M059J (cell line): Measurements from ENCODE around the gene CLSTN2. TPM values are rescaled to one million over a fixed set of nuclear protein-coding genes. Genes with fewer than 3 reads are reported as not detected.
"Not testable (repeated sequence)": the region's sequence is repeated elsewhere in the genome, so short reads cannot be mapped to it uniquely, and the experiment has no call there.

Source experiments
- DNase-seq: peaks from one replicate; pipeline ENCODE4 v3.0.0-alpha.2; 2012; ENCODE audit warnings: low read depth
- total RNA-seq: library from RNA; depleted of rRNA; stranded (reverse); fragments of >200 nt; shearing (Covaris generic); gene quantifications from 2 replicates; pipeline ENCODE4 v1.2.3, GENCODE V29; 2014

The CLSTN2 gene
- total RNA-seq, 1 experiment from 2014 or later = 7.6 TPM

DNA sequence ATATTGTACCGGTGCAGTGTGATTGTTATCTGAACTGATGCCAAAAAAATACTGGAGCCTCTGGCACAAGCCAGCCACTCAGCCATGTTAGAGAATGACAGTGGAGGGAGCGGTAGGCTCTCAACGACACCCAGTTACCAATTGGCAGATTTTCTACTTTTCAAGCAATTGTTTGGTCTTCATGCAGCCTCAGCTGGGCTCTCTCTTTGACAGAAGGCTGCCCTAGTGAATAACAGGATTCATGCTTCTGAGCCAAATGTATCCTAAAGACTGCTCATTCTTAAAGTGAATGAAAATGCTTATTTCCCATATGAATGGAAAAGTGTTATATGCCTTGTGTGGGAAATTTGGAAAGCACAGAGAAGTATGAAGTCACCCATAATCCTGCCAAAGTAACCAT, 481.7 kb downstream of the CLSTN2 start:
- no peak for DNase-seq

GRCh38 chr3:140420621-140421357, 485.8 kb downstream of the CLSTN2 start:
- DNase-seq = peak; percentile 46

- peak; percentile 25 for DNase-seq
Measured at GRCh38 chr3:140421884-140422283, 486.9 kb downstream of the CLSTN2 start.

DNA sequence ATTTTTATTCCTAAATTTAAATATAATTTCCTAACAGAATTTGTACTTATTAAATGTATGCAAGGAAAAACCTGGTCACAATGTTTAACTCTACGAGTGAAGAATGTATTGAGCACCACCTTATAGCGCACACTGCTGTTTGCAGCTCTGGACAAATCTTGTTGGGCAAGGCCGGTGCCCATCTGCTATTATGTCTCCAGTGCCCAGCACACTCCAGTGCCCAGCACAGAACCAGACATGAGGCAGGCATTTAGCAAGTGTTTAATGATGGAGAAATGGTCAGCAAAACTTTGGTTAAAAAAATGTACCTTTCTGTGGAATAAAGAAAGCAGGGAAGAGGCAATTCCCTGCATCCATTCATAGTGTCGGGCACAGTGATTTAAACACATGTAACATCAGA, 488.2 kb downstream of the CLSTN2 start:
- DNase-seq = no peak

DNA sequence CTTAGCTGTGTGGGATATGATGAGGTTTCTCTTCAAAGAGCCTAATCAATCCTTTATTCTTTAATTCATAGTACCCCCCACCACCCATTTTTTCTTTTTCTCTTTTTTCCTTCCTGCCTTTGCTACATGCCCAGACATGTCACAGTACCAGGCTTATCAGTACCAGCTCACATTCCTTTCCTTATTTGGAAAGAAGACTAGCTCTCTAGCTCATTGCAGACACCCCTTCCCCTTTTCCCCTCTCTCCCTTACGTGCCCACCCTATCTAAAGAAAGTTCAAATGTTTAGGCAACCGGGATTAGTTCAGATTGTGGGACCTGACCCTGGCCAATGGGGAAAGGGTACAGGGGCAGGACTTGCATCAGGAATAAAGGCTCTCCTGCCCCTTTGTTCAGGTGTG, 488.6 kb downstream of the CLSTN2 start:
- not testable (repeated sequence) for DNase-seq

DNA sequence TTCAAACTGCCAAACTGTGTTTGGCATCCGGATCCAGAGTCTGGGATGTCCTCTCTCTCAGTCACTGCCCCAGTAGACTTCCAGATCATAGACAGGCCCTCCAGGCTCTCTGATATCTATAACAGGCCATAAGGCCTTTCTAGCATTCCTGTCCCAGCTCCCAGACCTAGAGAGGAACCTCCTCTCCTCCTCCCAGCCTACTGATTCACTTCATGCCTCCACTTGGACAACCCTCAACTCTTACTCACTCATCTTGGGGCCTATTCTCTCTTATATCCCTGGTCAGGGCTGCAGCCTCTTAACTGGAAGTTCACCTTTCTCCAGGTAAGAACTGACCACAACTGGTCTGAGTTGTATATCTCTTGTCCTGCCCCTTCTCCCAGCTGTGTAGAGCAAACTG, 489.2 kb downstream of the CLSTN2 start:
- DNase-seq = no peak

DNA sequence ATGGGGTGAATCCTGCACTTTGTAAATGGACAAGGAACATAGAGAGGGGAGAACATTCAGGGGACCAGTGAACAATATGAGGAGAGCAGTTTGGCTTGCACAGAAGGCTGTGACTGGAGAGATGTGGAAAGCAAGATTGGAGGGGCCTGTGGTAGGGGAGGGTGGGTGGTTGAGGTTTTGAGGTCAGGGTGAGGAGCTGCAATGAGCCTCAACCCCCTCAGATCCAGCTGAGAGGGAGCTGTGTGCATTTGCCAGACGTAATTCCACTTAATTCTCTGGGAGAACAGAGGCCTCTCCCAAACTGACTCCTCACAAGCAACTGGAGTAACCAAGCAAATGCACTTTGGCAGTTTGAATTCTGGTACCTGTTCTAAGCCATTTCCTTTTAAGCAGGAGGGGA, 489.7 kb downstream of the CLSTN2 start:
- no peak for DNase-seq

DNA sequence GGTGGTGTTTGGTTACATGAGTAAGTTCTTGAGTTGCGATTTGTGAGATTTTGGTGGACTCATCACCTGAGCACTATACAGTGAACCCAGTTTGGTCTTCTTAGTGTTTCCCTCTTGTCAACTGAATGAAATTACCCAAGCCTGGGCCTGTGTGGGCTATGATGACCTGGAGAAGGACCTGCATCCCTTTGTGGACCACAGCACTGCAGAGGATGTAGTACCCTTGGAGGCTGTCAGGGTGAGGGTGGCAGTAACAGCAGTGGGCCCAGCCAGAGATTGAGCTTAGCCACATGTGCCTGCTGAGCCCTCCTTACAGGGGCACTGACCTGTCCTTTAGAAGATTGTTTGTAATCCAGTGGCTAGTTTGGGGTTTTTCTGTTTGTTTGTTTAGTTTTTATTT, 492.8 kb downstream of the CLSTN2 start:
- DNase-seq = no peak

DNA sequence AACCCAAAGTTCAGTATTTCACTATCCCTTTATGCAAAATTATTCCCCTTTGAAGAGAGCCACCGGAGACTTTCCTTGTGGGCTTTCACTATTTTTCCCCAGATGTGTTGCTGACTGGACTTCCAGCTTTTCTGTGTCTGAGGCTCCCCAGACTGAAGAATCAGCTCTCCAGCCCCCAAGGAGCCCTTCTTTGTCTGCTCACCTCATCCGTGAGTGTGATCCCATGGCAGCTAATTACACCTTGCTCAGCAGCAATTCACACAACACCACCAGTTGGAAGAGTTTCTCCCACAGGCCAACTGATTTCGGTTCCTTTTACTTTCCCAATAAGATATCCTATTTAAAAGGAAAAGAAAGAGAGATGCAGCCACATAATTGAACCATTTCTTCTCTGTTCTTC, 493.4 kb downstream of the CLSTN2 start:
- DNase-seq = no peak

- no peak for DNase-seq
Measured at GRCh38 chr3:140429791-140430190, 494.8 kb downstream of the CLSTN2 start.

GRCh38 chr3:140430494-140430893, 495.5 kb downstream of the CLSTN2 start:
- DNase-seq = no peak

DNA sequence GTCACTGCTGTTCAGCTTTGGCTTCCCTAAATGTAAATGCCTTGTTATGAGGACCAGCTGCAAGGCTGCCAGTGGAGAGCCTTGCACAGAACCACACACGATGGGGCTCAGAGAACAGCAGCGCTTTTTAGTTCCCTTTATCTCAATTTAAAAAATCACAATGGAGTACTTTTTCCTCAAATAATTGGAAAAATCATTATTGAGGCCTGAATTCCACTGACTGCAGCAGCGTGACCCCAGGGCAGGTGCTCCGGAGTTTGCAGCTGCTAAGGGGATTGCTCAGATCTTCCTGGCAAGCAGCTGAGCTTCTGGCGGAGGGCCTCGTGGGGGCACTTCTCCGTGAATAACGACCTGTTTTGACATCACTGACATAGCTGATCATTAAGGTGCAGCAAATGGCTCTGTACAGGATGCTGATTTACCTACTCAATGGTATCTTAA, 497.3 kb downstream of the CLSTN2 start:
- DNase-seq = no peak

- no peak for DNase-seq
Measured at GRCh38 chr3:140433431-140433830, 498.4 kb downstream of the CLSTN2 start.

DNA sequence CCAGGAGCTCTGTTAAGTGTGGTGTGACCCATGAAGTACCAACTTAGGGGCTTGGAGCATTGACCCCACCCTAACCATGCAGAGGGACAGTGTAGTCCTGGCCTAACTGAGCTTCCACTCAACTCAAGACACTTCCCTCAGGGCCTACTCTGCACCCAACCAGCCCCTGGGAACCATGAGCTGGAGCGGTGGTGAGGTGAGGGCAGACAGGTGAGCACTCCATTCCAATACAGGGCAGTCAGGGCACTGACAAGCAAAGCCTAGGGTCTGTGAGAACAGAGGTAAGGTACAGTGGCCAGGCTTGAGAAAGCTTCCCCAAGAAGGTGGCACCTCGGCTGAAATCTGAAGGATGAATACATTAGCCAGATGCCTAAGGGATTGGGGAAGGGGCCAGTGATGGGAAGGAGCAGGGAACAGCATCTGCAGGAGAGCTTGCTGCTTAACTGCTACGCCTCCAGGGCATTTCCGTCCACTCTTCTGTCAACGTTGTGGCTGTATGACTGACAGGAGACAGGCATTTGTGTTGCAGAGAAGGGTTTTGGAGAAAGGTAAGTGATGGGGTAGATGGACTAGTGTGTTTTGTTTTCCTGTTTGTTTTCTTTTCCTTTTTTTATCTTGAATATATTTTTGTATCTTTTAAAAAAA, 499.4 kb downstream of the CLSTN2 start:
- DNase-seq = no peak

DNA sequence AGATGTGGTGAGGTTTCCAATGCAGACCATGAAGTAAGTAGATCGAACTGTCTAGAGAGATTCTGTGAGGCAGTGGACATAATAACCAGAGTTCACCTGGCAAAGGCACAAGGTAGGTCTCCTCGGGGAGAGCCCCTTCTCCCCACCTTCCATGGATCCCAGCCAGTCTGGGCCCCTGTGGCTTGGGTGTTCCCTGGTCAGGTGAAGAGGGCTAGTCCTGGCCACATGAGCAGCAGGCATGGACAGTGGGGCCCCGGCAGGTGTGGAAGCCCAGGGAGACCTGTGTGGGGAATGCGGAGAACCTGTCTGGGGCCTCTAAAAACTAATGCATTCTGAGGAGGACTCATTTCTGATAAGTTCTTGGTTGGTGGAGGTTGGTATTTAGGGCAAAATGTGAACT, 501.4 kb downstream of the CLSTN2 start:
- DNase-seq = no peak

DNA sequence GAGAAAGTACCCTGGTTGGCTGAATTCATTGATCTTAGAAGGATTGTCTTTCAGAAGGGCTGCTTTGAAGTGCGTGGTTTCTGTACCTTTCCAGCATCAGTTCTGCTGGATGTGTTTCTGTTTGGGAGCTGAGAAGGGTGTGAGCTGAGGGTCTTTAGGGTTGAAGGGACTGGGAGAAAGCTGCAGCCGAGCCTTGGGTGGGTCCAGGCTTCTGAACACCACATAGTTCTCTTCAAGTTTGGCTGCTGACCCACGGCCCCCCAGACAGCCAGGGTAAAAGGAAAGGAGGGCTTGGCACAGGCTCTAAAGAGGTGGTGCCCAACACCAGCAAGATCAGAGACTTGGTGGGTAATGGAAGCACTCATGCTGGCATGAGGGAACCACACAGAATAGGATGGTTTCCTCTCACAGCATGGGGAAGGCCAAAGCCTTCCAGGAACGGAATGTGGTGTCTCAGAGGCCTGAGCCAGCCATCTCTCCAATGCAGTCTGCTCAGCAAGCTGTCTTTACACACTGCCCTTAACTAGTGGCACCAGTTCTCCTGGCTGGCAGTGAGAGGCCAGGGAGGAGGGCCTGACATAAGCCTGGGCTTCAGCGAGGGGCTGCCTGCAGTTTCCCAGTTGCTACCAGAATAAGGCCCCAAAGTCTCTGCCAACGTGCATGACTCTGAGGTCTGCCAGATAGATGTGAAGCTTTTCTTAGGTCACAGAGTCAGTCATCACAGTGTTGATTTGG, 503.9 kb downstream of the CLSTN2 start:
- peak; percentile 32 for DNase-seq

DNA sequence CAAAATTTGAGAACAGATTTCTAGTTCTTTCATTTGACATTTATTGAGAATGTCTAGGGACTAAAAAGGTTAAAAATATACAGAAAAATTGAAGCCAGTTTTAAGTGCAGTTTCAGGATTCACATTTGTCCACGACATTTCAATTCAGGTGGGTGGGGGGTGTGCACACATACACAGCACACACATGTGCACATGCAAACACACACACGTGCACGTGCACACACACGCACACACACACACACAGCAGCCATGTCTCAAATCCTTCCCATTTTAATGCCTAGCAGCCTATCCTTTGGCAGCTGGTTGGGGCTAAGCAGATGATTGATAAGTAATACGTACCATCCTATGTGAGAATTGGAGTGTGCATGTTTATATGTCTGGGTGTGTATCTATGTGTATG, 504.5 kb downstream of the CLSTN2 start:
- no peak for DNase-seq

DNA sequence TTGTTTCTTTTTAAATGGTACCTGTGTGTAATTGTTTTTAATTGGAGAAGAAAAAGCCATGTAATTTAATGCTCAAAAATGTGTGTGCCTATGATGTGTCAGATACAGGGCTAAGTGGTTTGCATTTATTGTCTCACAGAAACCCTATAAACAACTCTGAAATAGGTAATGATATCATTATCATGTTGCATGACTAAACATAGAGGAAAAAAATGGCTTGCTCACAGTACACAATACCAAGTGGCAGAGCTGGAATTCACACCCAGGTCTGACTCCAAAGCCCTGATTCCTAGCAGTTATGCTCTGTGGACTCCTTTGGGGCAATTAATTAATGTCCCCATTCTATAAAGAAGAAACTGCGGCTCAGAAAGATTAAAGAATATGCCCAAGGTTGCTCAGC, 505.5 kb downstream of the CLSTN2 start:
- peak; percentile 74 for DNase-seq

DNA sequence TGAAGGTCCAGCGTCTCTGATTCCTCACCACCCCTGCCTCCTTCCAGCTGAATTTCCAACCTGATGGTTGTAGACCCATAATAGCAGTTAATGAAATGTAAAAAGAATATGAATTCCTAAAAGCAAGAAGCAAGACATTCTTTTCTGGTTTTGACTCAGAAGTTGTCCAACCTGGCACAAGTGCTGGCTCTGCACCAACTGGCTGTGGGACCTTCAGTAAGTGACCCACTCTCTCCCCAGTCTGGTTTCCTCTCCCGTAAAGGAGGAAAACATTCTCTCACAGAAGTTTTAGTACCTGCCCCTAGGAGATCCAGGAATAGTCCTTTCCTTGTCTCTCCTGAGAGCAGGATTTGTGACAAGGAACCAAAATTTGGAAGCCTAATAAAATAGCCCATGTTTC, 506.0 kb downstream of the CLSTN2 start:
- DNase-seq = peak; percentile 96

- DNase-seq = peak; percentile 69
Measured at GRCh38 chr3:140442621-140443020, 507.6 kb downstream of the CLSTN2 start.

DNA sequence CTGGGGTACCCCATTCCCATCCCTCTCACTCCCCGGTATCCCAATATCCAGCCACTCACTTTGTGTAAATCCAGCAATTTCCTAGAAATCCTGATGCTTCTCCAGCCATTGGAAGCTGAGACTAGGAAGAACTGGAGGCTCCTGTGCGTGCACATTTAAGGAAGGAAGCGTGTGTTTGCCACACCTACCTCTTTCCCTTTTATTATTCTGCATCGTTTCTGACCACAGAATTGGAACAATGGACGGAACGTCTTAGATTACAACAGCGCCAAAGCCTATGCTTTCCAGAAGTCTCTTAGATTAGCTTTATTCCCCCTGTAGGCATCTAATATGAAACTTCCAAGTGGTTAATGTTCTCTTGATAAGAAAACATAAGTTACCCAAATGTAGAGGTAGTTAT, 508.1 kb downstream of the CLSTN2 start:
- DNase-seq = no peak

GRCh38 chr3:140443806-140444205, 508.8 kb downstream of the CLSTN2 start:
- no peak for DNase-seq

GRCh38 chr3:140446734-140447133, 511.7 kb downstream of the CLSTN2 start:
- no peak for DNase-seq
